ENCODE results near the gene RARS1. TPM values are rescaled to one million over a fixed set of nuclear protein-coding genes. Genes with fewer than 3 reads are reported as not detected.

The RARS1 gene
- total RNA-seq, 1 experiment from 2014 or later, result 105 TPM

DNA sequence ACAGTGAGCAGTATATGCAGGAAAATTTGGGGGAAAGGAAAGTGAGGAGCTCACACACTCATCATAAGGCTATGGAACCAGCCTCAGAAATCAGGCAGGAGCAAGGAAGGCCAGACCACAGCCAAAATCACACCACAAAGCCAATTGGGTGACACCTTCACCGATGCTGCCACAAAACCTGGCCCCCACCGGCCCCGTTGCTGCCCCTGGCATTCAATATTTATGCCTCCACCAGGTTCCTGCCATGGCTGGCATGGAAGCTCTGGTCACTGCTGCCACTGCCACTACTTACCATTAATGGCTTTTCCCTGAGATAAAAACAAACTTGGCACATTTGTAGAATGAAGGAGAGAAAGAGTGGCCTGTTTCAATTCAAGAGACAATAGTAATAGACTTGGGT lies 28.7 kb upstream of the RARS1 start:
- ChIA-PET POLR2A (ENCODE audit: low non-redundant PET) (no interaction called here), CTCF (no interaction called here)
- intact Hi-C loops (cut with micrococcal nuclease; ENCODE audit: unreplicated experiment), result no loop called here
- Histone ChIP-seq H3K4me1 (ENCODE audit: insufficient read depth, low read length, poor library complexity, severe bottlenecking) (no peaks in the 10 kb centered on the region), H3K9me3 (ENCODE audit: low read depth, low read length, poor library complexity, severe bottlenecking) (no peaks in the 10 kb centered on the region), H3K36me3 (ENCODE audit: insufficient read depth, low read length, poor library complexity, severe bottlenecking) (no peaks in the 10 kb centered on the region), H3K27ac (ENCODE audit: low read depth, low read length, poor library complexity, severe bottlenecking) (no peak overlapping the region), H3K4me3 (ENCODE audit: low read depth, low read length, poor library complexity, severe bottlenecking) (no peak overlapping the region), H3K27me3 (replicated peaks; ENCODE audit: insufficient read depth, low read depth, low read length, poor library complexity) (no peaks in the 10 kb centered on the region)
- no peak for DNase-seq (ENCODE audit: low spot score)
- BruUV-seq (replicated peaks), result no TSS peak
- TF ChIP-seq EZH2 (IDR thresholded peaks at IDR 0.05; ENCODE audit: borderline replicate concordance, low read depth, low read length, poor library complexity, severe bottlenecking), result no peak
- TF ChIP-seq, protein P1, sequence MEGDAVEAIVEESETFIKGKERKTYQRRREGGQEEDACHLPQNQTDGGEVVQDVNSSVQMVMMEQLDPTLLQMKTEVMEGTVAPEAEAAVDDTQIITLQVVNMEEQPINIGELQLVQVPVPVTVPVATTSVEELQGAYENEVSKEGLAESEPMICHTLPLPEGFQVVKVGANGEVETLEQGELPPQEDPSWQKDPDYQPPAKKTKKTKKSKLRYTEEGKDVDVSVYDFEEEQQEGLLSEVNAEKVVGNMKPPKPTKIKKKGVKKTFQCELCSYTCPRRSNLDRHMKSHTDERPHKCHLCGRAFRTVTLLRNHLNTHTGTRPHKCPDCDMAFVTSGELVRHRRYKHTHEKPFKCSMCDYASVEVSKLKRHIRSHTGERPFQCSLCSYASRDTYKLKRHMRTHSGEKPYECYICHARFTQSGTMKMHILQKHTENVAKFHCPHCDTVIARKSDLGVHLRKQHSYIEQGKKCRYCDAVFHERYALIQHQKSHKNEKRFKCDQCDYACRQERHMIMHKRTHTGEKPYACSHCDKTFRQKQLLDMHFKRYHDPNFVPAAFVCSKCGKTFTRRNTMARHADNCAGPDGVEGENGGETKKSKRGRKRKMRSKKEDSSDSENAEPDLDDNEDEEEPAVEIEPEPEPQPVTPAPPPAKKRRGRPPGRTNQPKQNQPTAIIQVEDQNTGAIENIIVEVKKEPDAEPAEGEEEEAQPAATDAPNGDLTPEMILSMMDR (conservative IDR thresholded peaks at IDR 0.05; ENCODE audit: low read depth, low read length), result no peak

DNA sequence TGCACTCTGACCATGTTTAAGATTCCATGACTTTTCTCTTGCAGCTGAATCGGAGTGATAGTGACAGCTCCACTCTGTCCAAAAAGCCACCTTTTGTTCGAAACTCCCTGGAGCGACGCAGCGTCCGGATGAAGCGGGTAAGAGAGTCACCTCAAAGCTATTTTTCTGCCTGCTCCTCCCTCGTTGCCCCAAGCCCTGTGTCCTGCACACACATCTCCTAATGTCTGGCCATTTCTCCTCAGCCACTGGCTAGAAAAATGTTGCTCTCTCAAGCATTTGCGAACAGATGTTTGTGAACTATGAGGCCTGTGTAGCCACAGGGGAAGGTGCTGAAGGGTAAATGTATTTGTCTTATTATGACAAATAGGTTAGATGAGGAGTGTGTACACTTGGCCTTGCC lies 25.7 kb upstream of the RARS1 start:
- no peak overlapping the region for H3K27ac ChIP-seq (ENCODE audit: low read depth, low read length, poor library complexity, severe bottlenecking)
- TF ChIP-seq, protein P1 (conservative IDR thresholded peaks at IDR 0.05; ENCODE audit: low read depth, low read length), result no peak
- no peak for TF ChIP-seq EZH2 (IDR thresholded peaks at IDR 0.05; ENCODE audit: borderline replicate concordance, low read depth, low read length, poor library complexity, severe bottlenecking)
- POLR2A ChIA-PET (ENCODE audit: low non-redundant PET), result no interaction called here
- no peaks in the 10 kb centered on the region for H3K27me3 ChIP-seq (replicated peaks; ENCODE audit: insufficient read depth, low read depth, low read length, poor library complexity)
- H3K9me3 ChIP-seq (ENCODE audit: low read depth, low read length, poor library complexity, severe bottlenecking), result no peaks in the 10 kb centered on the region
- no peak overlapping the region for H3K4me3 ChIP-seq (ENCODE audit: low read depth, low read length, poor library complexity, severe bottlenecking)
- CTCF ChIA-PET, result no interaction called here
- no peak for DNase-seq (ENCODE audit: low spot score)
- intact Hi-C loops (cut with micrococcal nuclease; ENCODE audit: unreplicated experiment), result no loop called here
- H3K4me1 ChIP-seq (ENCODE audit: insufficient read depth, low read length, poor library complexity, severe bottlenecking), result no peaks in the 10 kb centered on the region
- H3K36me3 ChIP-seq (ENCODE audit: insufficient read depth, low read length, poor library complexity, severe bottlenecking), result no peaks in the 10 kb centered on the region
- no TSS peak for BruUV-seq (replicated peaks)

DNA sequence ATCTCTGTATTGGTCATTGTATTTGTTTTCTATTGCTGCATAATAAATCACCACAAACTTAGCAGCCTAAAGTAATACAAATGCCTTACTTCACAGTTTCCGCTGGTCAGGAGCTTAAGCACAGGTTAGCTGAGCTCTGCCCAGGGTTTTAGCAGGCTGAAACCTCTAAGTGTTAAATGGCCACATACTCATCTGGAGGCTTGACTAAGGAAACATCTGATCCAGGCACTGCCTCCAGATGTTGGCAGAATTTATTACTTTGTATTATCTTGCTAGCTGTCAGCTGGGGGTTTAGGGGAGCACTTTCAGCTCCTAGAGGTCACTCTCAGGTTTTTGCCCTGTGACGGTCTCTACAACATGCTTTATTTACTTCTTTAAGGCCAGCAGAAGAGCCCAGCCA lies 23.2 kb upstream of the RARS1 start:
- Histone ChIP-seq H3K4me1 (ENCODE audit: insufficient read depth, low read length, poor library complexity, severe bottlenecking) (no peaks in the 10 kb centered on the region), H3K36me3 (ENCODE audit: insufficient read depth, low read length, poor library complexity, severe bottlenecking) (no peaks in the 10 kb centered on the region), H3K4me3 (ENCODE audit: low read depth, low read length, poor library complexity, severe bottlenecking) (no peak overlapping the region), H3K9me3 (ENCODE audit: low read depth, low read length, poor library complexity, severe bottlenecking) (no peaks in the 10 kb centered on the region), H3K27ac (ENCODE audit: low read depth, low read length, poor library complexity, severe bottlenecking) (no peak overlapping the region), H3K27me3 (replicated peaks; ENCODE audit: insufficient read depth, low read depth, low read length, poor library complexity) (no peaks in the 10 kb centered on the region)
- TF ChIP-seq EZH2 (IDR thresholded peaks at IDR 0.05; ENCODE audit: borderline replicate concordance, low read depth, low read length, poor library complexity, severe bottlenecking), result no peak
- TF ChIP-seq, protein P1 (conservative IDR thresholded peaks at IDR 0.05; ENCODE audit: low read depth, low read length), result no peak
- CTCF ChIA-PET, result no interaction called here
- no TSS peak for BruUV-seq (replicated peaks)
- POLR2A ChIA-PET (ENCODE audit: low non-redundant PET), result no interaction called here
- no peak for DNase-seq (ENCODE audit: low spot score)
- intact Hi-C loops (cut with micrococcal nuclease; ENCODE audit: unreplicated experiment), result no loop called here
